GM10266 (cell line): ENCODE measurements around the gene EPB41L1.

Source experiments
- DNase-seq: peaks from one replicate; pipeline ENCODE4 v3.0.0; 2012; ENCODE audit errors: extremely low spot score
- TF ChIP-seq, protein P1 (sequence below): IDR thresholded peaks from 2 replicates; pipeline ENCODE4 v1.5.1; 2012; ENCODE audit warnings: mild to moderate bottlenecking, low read depth; ENCODE audit not compliant: control insufficient read depth, insufficient read depth; ENCODE audit errors: missing control alignments

EPB41L1 gene

GRCh38 chr20:36117638-36118037 is 36.9 kb upstream of the EPB41L1 start:
- TF ChIP-seq, protein P1, sequence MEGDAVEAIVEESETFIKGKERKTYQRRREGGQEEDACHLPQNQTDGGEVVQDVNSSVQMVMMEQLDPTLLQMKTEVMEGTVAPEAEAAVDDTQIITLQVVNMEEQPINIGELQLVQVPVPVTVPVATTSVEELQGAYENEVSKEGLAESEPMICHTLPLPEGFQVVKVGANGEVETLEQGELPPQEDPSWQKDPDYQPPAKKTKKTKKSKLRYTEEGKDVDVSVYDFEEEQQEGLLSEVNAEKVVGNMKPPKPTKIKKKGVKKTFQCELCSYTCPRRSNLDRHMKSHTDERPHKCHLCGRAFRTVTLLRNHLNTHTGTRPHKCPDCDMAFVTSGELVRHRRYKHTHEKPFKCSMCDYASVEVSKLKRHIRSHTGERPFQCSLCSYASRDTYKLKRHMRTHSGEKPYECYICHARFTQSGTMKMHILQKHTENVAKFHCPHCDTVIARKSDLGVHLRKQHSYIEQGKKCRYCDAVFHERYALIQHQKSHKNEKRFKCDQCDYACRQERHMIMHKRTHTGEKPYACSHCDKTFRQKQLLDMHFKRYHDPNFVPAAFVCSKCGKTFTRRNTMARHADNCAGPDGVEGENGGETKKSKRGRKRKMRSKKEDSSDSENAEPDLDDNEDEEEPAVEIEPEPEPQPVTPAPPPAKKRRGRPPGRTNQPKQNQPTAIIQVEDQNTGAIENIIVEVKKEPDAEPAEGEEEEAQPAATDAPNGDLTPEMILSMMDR = no peak

GRCh38 chr20:36118371-36118770 is 36.2 kb upstream of the EPB41L1 start:
- DNase-seq = no peak
- TF ChIP-seq, protein P1 = no peak

More at GRCh38 chr20:36117638-36118037, 36.9 kb upstream of the EPB41L1 start:
- no peak for DNase-seq

DNA sequence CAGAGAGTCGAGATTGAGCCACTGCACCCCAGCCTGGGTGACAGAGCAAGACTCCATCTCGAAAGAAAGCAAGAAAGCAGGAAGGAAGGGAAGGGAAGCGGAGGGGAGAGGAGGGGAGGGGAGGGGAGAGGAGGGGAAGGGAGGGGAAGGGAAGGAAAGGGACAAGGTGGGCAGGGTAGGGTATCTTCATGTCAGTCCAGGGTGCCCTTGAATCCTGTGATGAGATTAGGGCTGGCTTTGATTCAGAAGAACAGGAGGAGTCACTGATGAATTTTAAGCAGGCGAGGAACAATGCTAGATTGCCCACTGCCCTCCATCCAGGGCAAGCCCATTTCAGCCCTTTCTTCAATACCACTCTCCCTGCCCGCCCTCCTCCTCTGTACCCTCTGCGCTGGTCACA is 35.0 kb upstream of the EPB41L1 start:
- no peak for DNase-seq
- TF ChIP-seq, protein P1 = no peak

DNA sequence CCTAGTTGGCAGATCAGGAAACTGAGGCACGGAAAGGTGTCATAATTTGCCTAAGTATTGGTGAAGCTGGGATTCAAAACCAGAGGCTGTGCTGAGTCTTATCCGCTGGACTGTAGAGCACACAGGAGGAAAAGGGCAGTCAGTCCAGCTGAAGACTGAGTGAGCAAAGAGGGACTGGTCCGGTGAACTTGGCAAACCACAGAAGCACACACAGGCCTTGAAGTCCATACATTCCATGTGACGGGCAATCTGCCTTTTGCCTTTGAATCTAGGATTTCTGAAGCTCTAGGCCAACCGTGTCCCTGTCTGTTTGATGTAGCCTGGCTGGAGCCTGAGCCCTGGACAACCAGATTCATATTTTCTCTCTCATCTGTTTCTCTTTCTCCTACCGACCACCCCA is 34.3 kb upstream of the EPB41L1 start:
- TF ChIP-seq, protein P1 = no peak

GRCh38 chr20:36120991-36121390 is 33.5 kb upstream of the EPB41L1 start:
- TF ChIP-seq, protein P1 = no peak
- no peak for DNase-seq

More for the DNA sequence above, 34.3 kb upstream of the EPB41L1 start:
- DNase-seq = no peak

DNA sequence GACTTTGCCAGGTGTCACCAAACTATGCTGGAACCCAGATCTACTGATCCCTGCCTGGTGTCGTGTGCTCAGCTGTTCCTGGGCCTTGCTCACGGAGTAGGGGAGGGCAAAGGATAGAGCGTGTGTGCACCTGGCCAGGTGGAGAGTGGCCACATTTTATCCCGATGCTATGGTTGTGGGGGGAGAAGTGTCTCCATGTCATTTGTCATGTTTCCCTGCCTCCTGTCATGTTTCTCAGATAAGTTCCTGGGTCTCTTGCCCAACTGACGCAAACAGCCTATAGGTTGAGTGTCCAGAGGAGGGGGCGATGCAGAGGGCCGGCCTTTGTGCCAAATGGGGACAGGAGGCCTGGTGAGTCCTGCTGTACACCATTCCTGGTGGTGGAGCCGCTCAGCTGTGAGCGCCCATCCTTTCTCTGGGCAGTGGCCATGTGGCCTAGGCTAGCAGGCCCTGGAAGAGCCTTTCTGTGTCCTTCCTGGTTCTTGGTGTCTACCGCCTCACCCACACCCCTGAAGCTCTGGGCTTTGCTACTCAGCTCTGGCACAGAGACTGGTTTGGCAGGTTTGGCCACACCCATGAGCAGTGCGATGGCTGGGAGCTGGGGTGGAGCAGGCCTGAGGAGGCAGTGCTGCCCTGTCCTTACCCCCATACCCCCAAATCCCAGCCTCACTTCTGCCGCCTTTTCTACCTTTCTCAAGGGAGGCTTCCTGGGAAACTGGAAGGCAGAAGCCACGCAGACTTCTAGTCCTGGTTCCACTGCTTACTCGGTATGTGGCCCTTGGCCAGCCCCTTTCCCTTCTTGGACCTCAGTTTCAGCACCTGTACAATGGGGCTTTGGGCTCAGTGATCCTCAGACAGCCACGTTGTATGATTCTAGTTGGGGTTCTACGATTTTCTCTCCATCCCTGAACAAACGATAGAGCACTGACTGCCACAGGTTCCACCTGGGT is 32.3 kb upstream of the EPB41L1 start:
- TF ChIP-seq, protein P1 = no peak
- no peak for DNase-seq

DNA sequence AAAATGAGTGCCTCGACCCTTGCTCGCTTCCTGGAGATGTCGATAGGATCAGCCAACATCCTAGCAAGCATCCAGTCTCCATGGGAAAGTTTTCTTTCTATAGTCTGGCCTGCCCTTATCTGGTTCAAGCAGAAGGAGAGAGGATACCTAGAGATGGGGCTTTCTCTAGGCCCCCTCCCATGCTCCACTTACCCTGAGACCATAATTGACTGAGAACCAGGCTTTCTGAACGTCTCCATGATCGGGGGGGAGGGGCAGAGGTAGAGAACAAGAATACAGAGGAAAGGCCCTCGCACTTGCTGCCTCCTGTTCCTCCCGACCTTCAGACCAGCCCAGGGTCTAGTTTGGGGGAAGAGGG is 31.6 kb upstream of the EPB41L1 start:
- TF ChIP-seq, protein P1 = no peak
- DNase-seq = no peak
